OCI-LY1 (cell line): Measurements from ENCODE around the gene ACOT12.

ENCODE experiments used
- EZH2 ChIP-seq: fragments of 200-600 bp; sonication (generic), shearing (Covaris generic); IDR thresholded peaks from 2 replicates; pipeline ENCODE4 v1.8.0; 2017; ENCODE audit warnings: borderline replicate concordance, mixed run types, mild to moderate bottlenecking, antibody characterized with exemption, low read length, moderate library complexity, mixed read lengths
- TF ChIP-seq, protein P1 (sequence below): fragments of 200-600 bp; sonication (generic), shearing (Covaris generic); IDR thresholded peaks from 2 replicates; pipeline ENCODE4 v1.5.1; 2017; ENCODE audit warnings: mild to moderate bottlenecking, antibody characterized with exemption, low read length, moderate library complexity, mixed read lengths

DNA sequence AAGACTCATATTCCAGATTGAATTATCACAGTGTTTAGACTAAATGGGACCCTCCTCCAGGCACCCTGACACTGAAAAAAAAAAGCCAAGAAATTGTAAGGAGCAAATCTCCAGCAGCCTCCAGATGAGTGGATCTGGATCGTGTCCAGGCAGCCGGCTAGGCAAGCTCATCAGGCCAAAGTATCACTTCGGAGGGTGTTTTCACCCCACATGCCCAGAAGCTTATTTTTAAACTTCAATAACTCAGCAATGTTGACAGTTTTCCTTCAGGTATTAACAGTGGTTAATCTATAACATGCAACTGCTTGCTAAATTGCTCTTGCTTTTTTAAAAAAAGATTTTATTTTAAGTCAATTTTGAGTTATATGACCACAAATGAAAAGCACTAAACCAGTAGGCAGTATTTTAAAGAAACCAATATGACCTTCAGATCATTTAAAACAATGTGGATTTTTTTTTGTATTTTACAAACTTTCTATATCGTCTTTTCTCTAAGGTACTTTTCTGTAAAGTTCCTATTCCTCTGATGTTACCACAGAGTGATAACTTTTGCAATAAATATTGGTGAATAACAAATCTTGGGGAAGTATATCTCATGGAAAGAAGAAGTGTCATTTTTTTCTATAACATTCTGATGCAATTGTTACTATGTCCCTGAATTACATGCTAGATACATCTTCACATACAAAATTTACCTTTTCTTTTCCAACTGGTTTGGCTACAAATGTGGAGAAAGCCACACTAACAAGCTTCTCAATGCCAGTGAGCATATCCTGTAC lies 30.7 kb downstream of the ACOT12 start:
- TF ChIP-seq, protein P1, sequence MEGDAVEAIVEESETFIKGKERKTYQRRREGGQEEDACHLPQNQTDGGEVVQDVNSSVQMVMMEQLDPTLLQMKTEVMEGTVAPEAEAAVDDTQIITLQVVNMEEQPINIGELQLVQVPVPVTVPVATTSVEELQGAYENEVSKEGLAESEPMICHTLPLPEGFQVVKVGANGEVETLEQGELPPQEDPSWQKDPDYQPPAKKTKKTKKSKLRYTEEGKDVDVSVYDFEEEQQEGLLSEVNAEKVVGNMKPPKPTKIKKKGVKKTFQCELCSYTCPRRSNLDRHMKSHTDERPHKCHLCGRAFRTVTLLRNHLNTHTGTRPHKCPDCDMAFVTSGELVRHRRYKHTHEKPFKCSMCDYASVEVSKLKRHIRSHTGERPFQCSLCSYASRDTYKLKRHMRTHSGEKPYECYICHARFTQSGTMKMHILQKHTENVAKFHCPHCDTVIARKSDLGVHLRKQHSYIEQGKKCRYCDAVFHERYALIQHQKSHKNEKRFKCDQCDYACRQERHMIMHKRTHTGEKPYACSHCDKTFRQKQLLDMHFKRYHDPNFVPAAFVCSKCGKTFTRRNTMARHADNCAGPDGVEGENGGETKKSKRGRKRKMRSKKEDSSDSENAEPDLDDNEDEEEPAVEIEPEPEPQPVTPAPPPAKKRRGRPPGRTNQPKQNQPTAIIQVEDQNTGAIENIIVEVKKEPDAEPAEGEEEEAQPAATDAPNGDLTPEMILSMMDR = no peak
- TF ChIP-seq EZH2 = no peak
